Measurements from ENCODE around the gene VWA5B2. TPM values are rescaled to one million over a fixed set of nuclear protein-coding genes. Genes with fewer than 3 reads are reported as not detected.
A peak's percentile ranks its signal among the peaks of the same experiment; 100 is the strongest.
"Not testable (repeated sequence)": the region's sequence is repeated elsewhere in the genome, so short reads cannot be mapped to it uniquely, and the experiment has no call there.

The VWA5B2 gene
- total RNA-seq, 2 donors from 2014 or later = 6.0 to 15.8 TPM

GRCh38 chr3:184261854-184262763, 32.7 kb downstream of the VWA5B2 start:
- DNase-seq = peak; percentile 90 to 95 (median 91)
- no peak overlapping the region for H3K4me3 ChIP-seq
- no peaks in the 10 kb centered on the region for H3K27me3 ChIP-seq
- no peaks in the 10 kb centered on the region for H3K36me3 ChIP-seq (replicated peaks in 1 of 2; ENCODE audit: insufficient read depth in 1 of 2, low read depth in 2 of 2)
- peak; percentile 69 for ATAC-seq
- no peaks in the 10 kb centered on the region for H3K9me3 ChIP-seq
- peak overlapping the region; percentile 86 to 99 (median 96) for H3K27ac ChIP-seq
- intact Hi-C loops (cut with DNase I) = no loop called here
- peaks cover 30% of the 10 kb centered on the region for H3K4me1 ChIP-seq
- TF ChIP-seq, protein P1, sequence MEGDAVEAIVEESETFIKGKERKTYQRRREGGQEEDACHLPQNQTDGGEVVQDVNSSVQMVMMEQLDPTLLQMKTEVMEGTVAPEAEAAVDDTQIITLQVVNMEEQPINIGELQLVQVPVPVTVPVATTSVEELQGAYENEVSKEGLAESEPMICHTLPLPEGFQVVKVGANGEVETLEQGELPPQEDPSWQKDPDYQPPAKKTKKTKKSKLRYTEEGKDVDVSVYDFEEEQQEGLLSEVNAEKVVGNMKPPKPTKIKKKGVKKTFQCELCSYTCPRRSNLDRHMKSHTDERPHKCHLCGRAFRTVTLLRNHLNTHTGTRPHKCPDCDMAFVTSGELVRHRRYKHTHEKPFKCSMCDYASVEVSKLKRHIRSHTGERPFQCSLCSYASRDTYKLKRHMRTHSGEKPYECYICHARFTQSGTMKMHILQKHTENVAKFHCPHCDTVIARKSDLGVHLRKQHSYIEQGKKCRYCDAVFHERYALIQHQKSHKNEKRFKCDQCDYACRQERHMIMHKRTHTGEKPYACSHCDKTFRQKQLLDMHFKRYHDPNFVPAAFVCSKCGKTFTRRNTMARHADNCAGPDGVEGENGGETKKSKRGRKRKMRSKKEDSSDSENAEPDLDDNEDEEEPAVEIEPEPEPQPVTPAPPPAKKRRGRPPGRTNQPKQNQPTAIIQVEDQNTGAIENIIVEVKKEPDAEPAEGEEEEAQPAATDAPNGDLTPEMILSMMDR (IDR thresholded peaks at IDR 0.05) = no peak
- TF ChIP-seq POLR2A (IDR thresholded peaks at IDR 0.05) = peak; percentile 76 to 98 (median 95)
- WGBS, 2 donors = 1 to 3% methylated on average over 44 to 65 of the region's 66 CpGs

DNA sequence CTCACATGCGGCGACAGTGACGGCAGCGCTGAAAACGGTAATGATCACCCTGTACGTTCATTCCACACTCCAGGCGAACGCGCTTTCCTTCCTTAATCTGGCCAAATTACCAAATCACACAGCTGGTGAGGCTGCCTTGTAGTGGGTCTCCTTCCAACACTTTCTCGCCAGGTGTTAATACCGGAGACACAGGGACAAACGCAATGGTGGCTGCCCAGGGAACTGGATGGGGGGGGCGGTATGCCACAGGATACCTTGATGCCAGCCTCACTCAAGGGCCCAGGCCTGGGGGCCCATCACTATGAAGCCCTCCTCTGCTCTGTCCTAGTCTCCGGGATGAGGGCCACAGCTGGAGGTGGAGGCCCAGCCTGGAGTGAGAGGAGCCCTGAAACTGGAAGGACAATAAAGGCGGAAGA, 33.4 kb downstream of the VWA5B2 start:
- Histone ChIP-seq H3K27me3 (no peaks in the 10 kb centered on the region), H3K4me3 (no peak overlapping the region), H3K27ac (peak overlapping the region; percentile 86 to 99 (median 96)), H3K36me3 (replicated peaks in 1 of 2; ENCODE audit: insufficient read depth in 1 of 2, low read depth in 2 of 2) (no peaks in the 10 kb centered on the region), H3K9me3 (no peaks in the 10 kb centered on the region), H3K4me1 (peaks cover 30% of the 10 kb centered on the region)
- ATAC-seq = no peak
- intact Hi-C loops (cut with DNase I) = no loop called here
- 13 to 16% methylated on average over 9 to 15 of the region's 15 CpGs for WGBS, 2 donors
- no peak for DNase-seq
- TF ChIP-seq, protein P1 (IDR thresholded peaks at IDR 0.05) = no peak
- peak; percentile 55 to 82 (median 69) for TF ChIP-seq POLR2A (IDR thresholded peaks at IDR 0.05)

DNA sequence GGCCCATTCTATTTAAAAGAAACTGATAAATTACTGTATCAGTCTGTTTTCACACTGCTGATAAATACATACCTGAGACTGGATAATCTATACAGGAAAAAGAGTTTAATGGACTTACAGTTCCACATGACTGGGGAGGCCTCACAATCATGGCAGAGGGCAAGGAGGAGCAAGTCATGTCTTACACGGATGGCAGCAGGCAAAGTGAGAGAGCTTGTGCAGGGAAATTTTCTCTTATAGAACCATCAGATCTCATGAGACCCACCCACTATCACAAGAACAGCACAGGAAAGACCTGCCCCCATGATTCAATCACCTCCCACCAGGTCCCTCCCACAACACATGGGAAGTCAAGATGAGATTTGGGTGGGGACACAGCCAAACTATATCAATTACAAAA, 37.9 kb downstream of the VWA5B2 start:
- intact Hi-C loops (cut with DNase I); ATAC-seq: not testable (repeated sequence)

GRCh38 chr3:184272269-184272668, 42.9 kb downstream of the VWA5B2 start:
- H3K27me3 ChIP-seq = no peaks in the 10 kb centered on the region
- DNase-seq = no peak

More for the DNA sequence above, 37.9 kb downstream of the VWA5B2 start:
- not testable (repeated sequence) for H3K27ac ChIP-seq; DNase-seq; H3K27me3 ChIP-seq; H3K4me3 ChIP-seq; H3K9me3 ChIP-seq; H3K36me3 ChIP-seq (replicated peaks in 1 of 2; ENCODE audit: insufficient read depth in 1 of 2, low read depth in 2 of 2); H3K4me1 ChIP-seq
- WGBS, 2 donors = 87 to 93% methylated on average over 1 of the region's 1 CpG

GRCh38 chr3:184275381-184275701, 46.0 kb downstream of the VWA5B2 start:
- TF ChIP-seq POLR2A (IDR thresholded peaks at IDR 0.05) = no peak
- TF ChIP-seq, protein P1 (IDR thresholded peaks at IDR 0.05) = no peak
- Histone ChIP-seq H3K27ac (peak overlapping the region in 2 of 4 donors; percentile 80 to 83), H3K4me1 (peaks cover 19% of the 10 kb centered on the region), H3K9me3 (no peaks in the 10 kb centered on the region), H3K36me3 (replicated peaks in 1 of 2; ENCODE audit: insufficient read depth in 1 of 2, low read depth in 2 of 2) (no peaks in the 10 kb centered on the region), H3K27me3 (no peaks in the 10 kb centered on the region), H3K4me3 (no peak overlapping the region)
- DNase-seq (peak in 3 of 4 donors; percentile 27 to 44 (median 33)), ATAC-seq (peak; percentile 45)
- 55 to 57% methylated on average over 8 to 12 of the region's 12 CpGs for WGBS, 2 donors
- intact Hi-C loops (cut with DNase I) = no loop called here

More at GRCh38 chr3:184272269-184272668, 42.9 kb downstream of the VWA5B2 start:
- intact Hi-C loops (cut with DNase I) = no loop called here
- TF ChIP-seq, protein P1 (IDR thresholded peaks at IDR 0.05) = no peak
- no peak for TF ChIP-seq POLR2A (IDR thresholded peaks at IDR 0.05)
- peaks cover 19% of the 10 kb centered on the region for H3K4me1 ChIP-seq
- 65 to 67% methylated on average over 1 of the region's 1 CpG for WGBS, 2 donors
- H3K9me3 ChIP-seq = no peaks in the 10 kb centered on the region
- H3K27ac ChIP-seq = no peak overlapping the region
- ATAC-seq = no peak
- no peaks in the 10 kb centered on the region for H3K36me3 ChIP-seq (replicated peaks in 1 of 2; ENCODE audit: insufficient read depth in 1 of 2, low read depth in 2 of 2)
- no peak overlapping the region for H3K4me3 ChIP-seq

Measured in body of pancreas (tissue), 4 donors.